K562 (cell line): ENCODE results near the gene ARHGEF4. TPM values are rescaled to one million over a fixed set of nuclear protein-coding genes. Genes with fewer than 3 reads are reported as not detected.

Source experiments
- CREB1 ChIP-seq, 2 experiments: sonication (generic) in 1 of 2; formaldehyde crosslinking in 1 of 2; IDR thresholded peaks; 2 replicates each; pipeline versions ENCODE4 v1.6.1 to v1.8.0; 2012 to 2022; ENCODE audit warnings: inconsistent platforms in 1 of 2, mild to moderate bottlenecking in 1 of 2, missing genetic modification reagents in 1 of 2, moderate library complexity in 1 of 2
- HNRNPL ChIP-seq: fragments of 200-400 bp; formaldehyde crosslinking; IDR thresholded peaks from 2 replicates; pipeline ENCODE4 v1.6.1; 2017; ENCODE audit warnings: low read depth, mild to moderate bottlenecking, low read length
- MITF ChIP-seq: IDR thresholded peaks from 2 replicates; pipeline ENCODE4 v1.6.1; 2014; ENCODE audit warnings: antibody characterized with exemption
- PKNOX1 ChIP-seq: fragments of 450-650 bp; IDR thresholded peaks from 2 replicates; pipeline ENCODE4 v1.6.1; 2016
- ZNF253 ChIP-seq: fragments of 250-450 bp; sonication (Bioruptor Pico); conservative IDR thresholded peaks from 2 replicates; pipeline ENCODE4 v1.6.1; 2021; ENCODE audit warnings: mild to moderate bottlenecking
- ZNF274 ChIP-seq: IDR thresholded peaks from 2 replicates; pipeline ENCODE4 v1.6.1; 2011; ENCODE audit warnings: low read depth, mild to moderate bottlenecking, low read length, moderate library complexity, borderline replicate concordance
- polyA plus RNA-seq, 8 experiments: library from polyadenylated mRNA; depleted of rRNA in 4 of 8; stranded (reverse) in 5 of 8; unstranded in 3 of 8; fragments of >200 nt; fragmentation: Nextera tagmentation in 2 of 8; fragmentation: Illumina TruSeq in 1 of 8; extraction: Ambion mirVana in 2 of 8; extraction: Trizol in 1 of 8; gene quantifications; 2 replicates each; pipeline versions ENCODE4 v1.2.1 to v1.2.3, GENCODE V29; 2011 to 2014; ENCODE audit warnings: inconsistent platforms in 1 of 8, missing spikeins in 1 of 8
- total RNA-seq, 7 experiments: library from RNA; depleted of rRNA in 6 of 7; stranded (reverse); fragments of >200 nt in 6 of 7; fragmentation: Illumina TruSeq in 2 of 7; extraction: Trizol in 2 of 7; gene quantifications; 2 replicates each; pipeline versions ENCODE4 v1.2.1 to v1.2.3, GENCODE V29; 2011 to 2021; ENCODE audit warnings: low replicate concordance in 1 of 7

The ARHGEF4 gene
- total and polyA plus RNA-seq, 9 of the 15 experiments (the other 6 are each of a cell fraction or from before 2014, with no cell fraction given) = not detected

- TF ChIP-seq ZNF274 (no peak), HNRNPL (no peak), PKNOX1 (no peak), CREB1 (IDR thresholded peaks at IDR 0.05) (no peak), CREB1 (CRISPR knock-in tag; IDR thresholded peaks at IDR 0.05) (no peak), ZNF253 (CRISPR knock-in tag) (no peak), MITF (no peak)
These were observed 204.1 kb downstream of the ARHGEF4 start (continued) for GRCh38 chr2:131040661-131041401.
